GM10248 (cell line): ENCODE results near the gene A2ML1.
"Not testable (repeated sequence)": the region's sequence is repeated elsewhere in the genome, so short reads cannot be mapped to it uniquely, and the experiment has no call there.

Experiments
- CTCF ChIA-PET: fragments of 300-600 bp; sonication (Branson Sonifier 250); formaldehyde crosslinking; extraction: SDS; loops from one replicate; lab custom pipeline; 2021; ENCODE audit warnings: antibody characterized with exemption; lab: Yijun Ruan, JAX
- POLR2A ChIA-PET: fragments of 350-650 bp; sonication (Branson Sonifier 250); formaldehyde crosslinking; extraction: SDS; loops from one replicate; lab custom pipeline; 2020; ENCODE audit warnings: antibody characterized with exemption; lab: Yijun Ruan, JAX
- DNase-seq: peaks from one replicate; pipeline ENCODE4 v3.0.0; 2012; ENCODE audit errors: extremely low spot score
- CTCF ChIP-seq: IDR thresholded peaks from 2 replicates; pipeline ENCODE4 v1.5.1; 2012; ENCODE audit warnings: mild to moderate bottlenecking, low read depth; ENCODE audit errors: extremely low read depth, missing control alignments, control extremely low read depth

The A2ML1 gene

GRCh38 chr12:8784290-8784888 is 38.0 kb upstream of the A2ML1 start:
- ChIA-PET POLR2A (no interaction called here), CTCF (interaction anchor here (1.0 kb wide), 1 partner anchor 12 kb away, joined by 3 read pairs; no protein-coding TSS in a partner anchor)
- TF ChIP-seq CTCF, result no peak
- DNase-seq, result no peak

- no peak for DNase-seq
- TF ChIP-seq CTCF, result no peak
- CTCF ChIA-PET, result no interaction called here
- POLR2A ChIA-PET, result no interaction called here
Observed at GRCh38 chr12:8785499-8785898, 36.9 kb upstream of the A2ML1 start.

GRCh38 chr12:8787206-8787605 is 35.2 kb upstream of the A2ML1 start:
- POLR2A ChIA-PET, DNase-seq, CTCF ChIA-PET: not testable (repeated sequence)

- CTCF ChIA-PET, POLR2A ChIA-PET: not testable (repeated sequence)
Observed at GRCh38 chr12:8788706-8789105, 33.7 kb upstream of the A2ML1 start.

GRCh38 chr12:8789341-8790013 is 32.9 kb upstream of the A2ML1 start:
- POLR2A ChIA-PET, CTCF ChIA-PET, DNase-seq: not testable (repeated sequence)

More at GRCh38 chr12:8788706-8789105, 33.7 kb upstream of the A2ML1 start:
- DNase-seq, result not testable (repeated sequence)

GRCh38 chr12:8793226-8793625 is 29.2 kb upstream of the A2ML1 start:
- CTCF ChIA-PET, POLR2A ChIA-PET, DNase-seq: not testable (repeated sequence)

GRCh38 chr12:8794611-8795010 is 27.8 kb upstream of the A2ML1 start:
- DNase-seq, POLR2A ChIA-PET, CTCF ChIA-PET: not testable (repeated sequence)

GRCh38 chr12:8796831-8797626 is 25.4 kb upstream of the A2ML1 start:
- TF ChIP-seq CTCF, result no peak
- DNase-seq, result no peak
- POLR2A ChIA-PET, result no interaction called here
- CTCF ChIA-PET, result no interaction called here

- CTCF ChIA-PET, DNase-seq, POLR2A ChIA-PET: not testable (repeated sequence)
Observed at GRCh38 chr12:8801213-8801612, 21.2 kb upstream of the A2ML1 start.

GRCh38 chr12:8804833-8805232 is 17.6 kb upstream of the A2ML1 start:
- POLR2A ChIA-PET, CTCF ChIA-PET, DNase-seq: not testable (repeated sequence)

GRCh38 chr12:8805487-8805886 is 16.9 kb upstream of the A2ML1 start:
- CTCF ChIA-PET, POLR2A ChIA-PET, DNase-seq: not testable (repeated sequence)

- POLR2A ChIA-PET, CTCF ChIA-PET, DNase-seq: not testable (repeated sequence)
Observed at GRCh38 chr12:8807084-8807483, 15.3 kb upstream of the A2ML1 start.

- POLR2A ChIA-PET, DNase-seq: not testable (repeated sequence)
Observed at GRCh38 chr12:8810112-8810511, 12.3 kb upstream of the A2ML1 start.

More at GRCh38 chr12:8810112-8810511, 12.3 kb upstream of the A2ML1 start:
- CTCF ChIA-PET, result not testable (repeated sequence)
